Middle frontal gyrus (tissue), 1 donor: ENCODE measurements around the gene WDR6.
A peak's percentile ranks its signal among the peaks of the same experiment; 100 is the strongest.

ENCODE experiments used
- DNase-seq: peaks from one replicate; pipeline ENCODE4 v3.0.0-alpha.2; 2015; ENCODE audit warnings: low spot score; ENCODE audit errors: extremely low spot score

WDR6 gene, protein sequence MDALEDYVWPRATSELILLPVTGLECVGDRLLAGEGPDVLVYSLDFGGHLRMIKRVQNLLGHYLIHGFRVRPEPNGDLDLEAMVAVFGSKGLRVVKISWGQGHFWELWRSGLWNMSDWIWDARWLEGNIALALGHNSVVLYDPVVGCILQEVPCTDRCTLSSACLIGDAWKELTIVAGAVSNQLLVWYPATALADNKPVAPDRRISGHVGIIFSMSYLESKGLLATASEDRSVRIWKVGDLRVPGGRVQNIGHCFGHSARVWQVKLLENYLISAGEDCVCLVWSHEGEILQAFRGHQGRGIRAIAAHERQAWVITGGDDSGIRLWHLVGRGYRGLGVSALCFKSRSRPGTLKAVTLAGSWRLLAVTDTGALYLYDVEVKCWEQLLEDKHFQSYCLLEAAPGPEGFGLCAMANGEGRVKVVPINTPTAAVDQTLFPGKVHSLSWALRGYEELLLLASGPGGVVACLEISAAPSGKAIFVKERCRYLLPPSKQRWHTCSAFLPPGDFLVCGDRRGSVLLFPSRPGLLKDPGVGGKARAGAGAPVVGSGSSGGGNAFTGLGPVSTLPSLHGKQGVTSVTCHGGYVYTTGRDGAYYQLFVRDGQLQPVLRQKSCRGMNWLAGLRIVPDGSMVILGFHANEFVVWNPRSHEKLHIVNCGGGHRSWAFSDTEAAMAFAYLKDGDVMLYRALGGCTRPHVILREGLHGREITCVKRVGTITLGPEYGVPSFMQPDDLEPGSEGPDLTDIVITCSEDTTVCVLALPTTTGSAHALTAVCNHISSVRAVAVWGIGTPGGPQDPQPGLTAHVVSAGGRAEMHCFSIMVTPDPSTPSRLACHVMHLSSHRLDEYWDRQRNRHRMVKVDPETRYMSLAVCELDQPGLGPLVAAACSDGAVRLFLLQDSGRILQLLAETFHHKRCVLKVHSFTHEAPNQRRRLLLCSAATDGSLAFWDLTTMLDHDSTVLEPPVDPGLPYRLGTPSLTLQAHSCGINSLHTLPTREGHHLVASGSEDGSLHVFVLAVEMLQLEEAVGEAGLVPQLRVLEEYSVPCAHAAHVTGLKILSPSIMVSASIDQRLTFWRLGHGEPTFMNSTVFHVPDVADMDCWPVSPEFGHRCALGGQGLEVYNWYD

DNA sequence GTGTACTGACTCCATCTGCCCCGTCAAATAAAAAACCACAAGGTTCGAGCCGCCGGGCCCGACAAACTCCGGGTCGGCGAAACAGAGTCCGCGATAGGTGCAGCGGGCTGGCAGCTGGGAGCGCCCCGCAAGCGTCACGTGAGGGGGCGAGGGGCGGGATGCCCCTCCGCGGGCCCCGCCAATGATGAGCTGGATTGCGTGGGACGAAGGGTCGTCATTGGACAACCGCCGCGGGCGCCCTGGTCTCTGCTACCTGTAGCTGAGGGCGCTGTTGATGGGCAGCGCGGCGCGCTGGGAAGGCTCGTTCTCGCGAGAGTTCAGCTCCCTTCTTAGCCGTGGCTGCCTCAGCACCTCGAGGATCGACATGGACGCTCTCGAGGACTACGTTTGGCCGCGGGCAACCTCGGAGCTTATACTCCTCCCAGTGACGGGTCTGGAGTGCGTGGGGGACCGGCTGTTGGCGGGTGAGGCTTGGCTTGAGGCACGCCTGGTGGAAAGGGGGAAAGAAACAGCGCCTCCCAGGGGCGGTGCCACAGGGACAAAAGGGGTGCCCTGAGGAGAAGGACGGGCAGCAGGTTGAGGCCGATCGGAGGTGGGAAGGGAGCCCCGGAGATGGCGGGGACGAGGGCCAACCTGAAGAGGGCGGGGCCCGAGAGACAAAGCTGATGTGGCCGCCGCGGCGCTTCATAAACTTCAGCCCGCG, at the start of gene WDR6:
Gene WDR6 (plus strand): TSS at position 324 of the 703 bp plus-strand sequence. CDS start 41 bp downstream, at position 365.
- peak; percentile 89 for DNase-seq

DNA sequence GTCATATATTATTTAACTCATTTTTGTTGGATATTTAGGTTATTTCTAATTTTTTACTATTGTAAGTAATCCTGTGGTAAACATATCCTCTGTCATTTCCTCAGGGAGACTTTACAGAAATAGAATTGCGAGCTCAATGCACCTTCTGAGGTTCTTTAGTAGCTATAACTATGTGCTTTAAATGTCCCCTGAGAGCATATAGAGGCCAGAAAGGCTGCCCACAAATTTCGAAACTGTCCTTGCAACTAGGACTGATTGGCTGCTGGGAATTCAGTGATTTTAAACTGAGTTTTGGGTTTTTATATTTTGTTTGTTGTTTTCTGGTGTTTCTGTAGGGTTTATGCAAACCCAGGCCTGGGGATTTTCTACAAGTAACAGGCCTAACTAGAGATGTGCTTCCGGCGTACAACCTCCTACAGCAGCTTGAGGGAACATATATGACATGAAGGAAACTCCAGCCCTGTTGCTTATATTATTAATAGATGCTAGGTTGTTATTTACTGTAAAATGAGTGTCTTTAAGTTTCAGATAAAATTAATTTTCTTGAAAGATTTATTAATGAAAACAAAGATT, 46.3 kb upstream of the WDR6 start:
- DNase-seq, result no peak

DNA sequence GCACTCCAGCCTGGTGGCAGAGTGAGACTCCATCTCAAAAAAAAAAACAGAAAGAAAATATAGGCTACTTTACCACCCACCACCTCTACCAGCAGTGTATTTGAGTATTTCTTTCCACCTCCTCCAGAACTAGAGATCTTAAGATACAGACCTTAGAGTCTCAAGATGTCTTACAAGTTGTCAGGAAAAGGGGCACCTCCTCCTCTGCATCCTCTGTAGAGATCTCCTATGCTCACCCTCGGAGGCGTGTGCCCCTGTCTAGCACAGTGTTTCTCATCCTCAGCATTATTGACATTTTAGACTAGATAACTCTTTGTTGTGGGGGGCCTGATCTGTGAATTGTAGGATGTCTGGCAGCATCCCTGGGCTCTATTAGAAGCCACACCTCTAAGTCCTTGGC, 44.9 kb upstream of the WDR6 start:
- no peak for DNase-seq

DNA sequence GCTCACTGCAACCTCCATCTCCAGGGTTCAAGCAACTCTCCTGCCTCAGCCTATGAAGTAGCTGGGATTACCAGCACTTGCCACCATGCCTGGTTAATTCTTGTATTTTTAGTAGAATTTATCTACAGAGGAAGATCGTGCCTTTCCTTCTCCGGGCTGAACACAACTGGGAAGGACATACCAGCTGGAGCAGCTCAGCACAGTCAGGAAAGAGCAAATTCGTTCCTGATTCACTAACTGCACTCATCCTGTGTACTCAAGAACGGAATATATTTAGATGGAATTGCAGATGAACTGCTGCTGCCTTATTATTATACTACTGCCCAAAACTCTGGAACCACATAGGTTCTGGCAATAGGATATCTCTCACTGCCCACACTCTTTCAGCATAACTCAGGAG, 44.3 kb upstream of the WDR6 start:
- DNase-seq, result no peak

DNA sequence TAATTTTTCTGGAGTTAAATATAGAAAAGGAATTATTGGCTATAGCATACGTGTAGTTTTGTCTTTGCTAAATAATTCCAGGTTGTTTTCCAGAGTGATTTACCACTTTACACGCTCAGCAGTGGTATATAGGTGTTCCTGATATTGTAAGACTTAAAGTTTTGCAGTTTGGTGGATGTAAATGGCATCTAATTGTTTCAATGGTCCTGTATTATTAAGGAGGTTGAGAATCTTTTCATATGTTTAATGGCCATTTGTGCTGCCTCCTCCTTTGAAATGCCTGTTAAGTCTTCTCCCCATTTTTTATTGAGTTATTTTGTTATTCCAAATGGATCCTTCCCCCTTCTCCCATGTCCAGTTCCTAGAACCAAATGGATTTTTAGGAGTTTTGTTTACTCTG, 43.6 kb upstream of the WDR6 start:
- no peak for DNase-seq

DNA sequence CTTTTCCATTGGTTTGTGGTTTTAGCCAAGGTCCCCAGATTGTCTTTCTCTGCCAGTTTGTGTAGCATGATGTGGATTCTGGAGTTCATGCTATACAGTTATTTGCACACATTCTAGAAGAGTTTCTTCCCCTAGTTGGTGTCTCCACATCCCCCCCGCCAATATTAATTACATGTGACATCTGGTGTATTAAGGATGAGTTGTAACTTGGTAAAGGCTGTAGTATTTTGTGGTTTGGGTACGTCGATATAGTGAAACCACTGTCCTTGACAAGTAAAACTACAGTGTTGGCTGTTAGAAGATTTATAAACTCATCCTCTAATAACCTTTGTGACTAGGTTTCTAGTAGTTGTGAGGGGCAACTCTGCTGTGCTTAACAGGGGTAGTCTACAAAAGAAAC, 40.8 kb upstream of the WDR6 start:
- DNase-seq, result no peak

DNA sequence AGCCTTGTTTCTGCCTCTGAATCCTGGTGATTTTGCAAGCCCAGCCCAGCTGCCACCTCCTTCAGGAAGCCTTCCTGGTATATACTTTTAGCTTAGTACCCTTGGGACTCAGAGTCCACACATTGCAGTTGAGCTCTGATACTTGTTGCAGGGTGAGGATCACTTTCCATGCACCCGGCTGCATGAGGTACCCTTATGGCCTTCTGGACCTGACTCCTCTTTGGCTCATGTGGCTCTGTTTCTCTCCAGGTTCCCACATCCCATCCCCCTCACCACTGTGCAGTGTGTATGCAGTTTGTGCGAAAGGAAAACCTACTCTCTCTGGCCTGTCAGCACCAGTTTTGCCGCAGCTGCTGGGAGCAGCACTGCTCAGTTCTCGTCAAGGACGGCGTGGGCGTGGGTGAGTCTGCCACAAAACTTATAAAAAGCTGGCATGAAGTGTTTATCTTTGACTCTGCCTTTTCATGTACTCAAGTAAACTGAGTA, 40.3 kb upstream of the WDR6 start:
- no peak for DNase-seq

DNA sequence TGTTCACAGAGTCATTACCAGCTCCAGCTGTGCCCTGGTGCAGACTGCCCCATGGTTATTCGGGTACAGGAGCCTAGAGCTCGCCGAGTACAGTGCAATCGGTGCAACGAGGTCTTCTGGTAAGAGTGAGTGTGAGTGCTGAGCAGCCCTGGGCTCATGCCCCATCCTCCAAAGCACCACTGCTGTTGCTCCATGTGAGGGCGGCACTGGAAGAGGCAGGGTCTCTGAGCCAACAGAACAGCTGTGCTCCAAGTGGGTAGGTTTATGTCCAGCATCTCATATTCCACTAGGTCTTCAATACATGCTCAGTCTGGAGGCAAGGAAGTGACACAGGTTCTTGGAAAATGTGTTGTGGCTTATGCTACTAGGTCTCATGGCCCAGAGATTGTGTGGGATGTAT, 36.6 kb upstream of the WDR6 start:
- no peak for DNase-seq

DNA sequence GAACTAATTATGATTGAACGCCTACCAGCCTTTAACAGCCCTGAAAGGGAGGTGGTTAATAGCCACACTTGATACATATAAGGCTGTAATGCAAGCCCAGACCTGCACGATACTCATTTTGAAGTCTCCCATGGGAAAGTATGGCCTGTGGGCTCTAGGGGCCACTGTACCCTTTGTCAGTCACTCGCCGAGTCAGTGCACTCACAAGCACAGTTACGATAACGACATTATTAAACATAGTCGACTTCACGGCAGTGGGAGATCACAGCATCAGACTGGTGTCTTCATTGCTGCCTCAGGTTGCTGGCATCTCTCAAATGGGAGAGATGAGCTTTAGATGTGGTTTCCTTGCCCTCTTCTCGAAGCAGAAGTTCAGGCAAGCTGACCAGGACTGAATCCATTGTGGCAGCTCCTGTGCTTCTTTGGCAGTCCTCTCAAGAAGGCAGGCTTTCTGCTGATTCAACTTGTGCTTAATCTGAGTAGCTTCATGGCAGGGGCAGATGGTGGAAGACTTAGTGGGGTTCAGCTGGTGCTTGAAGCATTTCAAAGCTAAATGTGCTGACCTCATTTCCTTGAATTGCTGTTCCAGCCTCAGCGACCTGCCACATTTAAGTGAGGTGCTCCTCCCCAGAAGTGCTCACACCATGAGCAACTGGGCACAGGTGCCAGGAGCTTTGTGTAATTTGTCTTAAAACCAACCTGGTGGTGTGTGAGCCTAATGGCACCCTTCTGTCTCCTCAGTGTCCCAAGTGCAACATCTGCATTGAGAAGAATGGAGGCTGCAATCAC, 32.9 kb upstream of the WDR6 start:
- no peak for DNase-seq

DNA sequence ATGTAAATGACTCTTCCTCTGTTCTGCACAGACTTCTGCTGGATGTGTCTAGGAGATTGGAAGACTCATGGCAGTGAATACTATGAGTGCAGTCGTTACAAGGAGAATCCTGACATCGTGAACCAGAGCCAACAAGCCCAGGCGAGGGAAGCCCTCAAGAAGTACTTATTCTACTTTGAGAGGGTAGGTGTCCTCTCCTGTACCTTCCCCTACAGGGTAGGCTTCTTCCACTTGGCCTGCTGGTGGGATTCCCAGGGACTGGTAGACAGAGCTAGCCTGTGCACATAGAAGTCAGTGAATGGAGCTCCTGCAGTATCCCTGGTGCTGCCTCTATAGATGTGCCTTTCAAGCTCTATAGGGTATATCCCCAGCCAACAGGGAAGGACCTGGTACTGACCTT, 27.7 kb upstream of the WDR6 start:
- no peak for DNase-seq

DNA sequence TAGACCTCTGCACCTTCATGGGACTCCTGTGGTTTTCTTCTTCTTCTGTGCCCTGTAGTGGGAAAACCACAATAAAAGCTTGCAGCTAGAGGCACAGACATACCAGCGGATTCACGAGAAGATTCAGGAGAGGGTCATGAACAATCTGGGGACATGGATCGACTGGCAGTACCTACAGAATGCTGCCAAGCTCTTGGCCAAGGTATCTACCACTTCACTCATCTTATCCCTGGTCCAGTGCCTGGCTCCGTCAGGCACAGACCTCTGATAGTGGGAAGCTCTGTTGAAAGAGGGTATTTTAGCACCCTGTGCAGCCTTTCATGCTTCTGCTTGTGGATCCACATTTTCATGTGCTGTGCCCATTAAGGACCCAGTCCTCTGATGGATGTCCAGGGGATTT, 26.9 kb upstream of the WDR6 start:
- no peak for DNase-seq

DNA sequence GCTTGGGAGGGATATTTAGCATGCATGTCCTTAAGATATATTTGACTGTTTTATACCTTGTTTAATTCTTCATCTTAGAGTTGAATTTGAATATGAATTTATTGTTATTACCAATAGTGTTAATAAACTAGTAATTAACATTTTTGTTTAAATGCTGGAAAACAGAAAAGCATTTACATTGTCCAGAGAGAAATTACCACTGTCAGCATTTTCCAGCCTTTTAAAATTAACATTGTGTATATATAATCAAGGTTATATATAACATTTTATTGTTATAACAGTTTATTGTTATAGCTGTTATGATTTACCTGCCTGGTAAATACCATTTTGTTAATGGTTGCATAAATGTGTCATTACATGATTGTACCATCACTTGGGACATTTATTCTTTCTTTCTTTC, 25.2 kb upstream of the WDR6 start:
- DNase-seq, result no peak

DNA sequence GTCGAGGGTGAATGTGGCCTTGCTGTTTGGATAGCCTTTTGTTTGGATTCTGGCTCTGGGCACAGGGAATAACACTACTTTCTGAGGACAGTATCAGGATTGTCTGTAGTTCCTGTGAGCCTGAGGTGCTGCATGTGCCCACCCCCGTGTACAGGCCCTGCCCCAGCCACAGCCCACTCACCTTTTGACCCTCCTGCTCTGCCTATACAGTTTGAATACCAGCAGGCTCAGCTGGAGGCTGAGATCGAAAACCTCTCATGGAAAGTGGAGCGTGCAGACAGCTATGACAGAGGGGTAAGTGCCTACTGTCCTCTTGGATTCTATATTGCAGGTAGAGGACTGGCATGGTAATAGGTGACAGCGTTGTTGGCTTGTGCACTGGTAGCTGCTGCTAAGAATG, 24.5 kb upstream of the WDR6 start:
- DNase-seq, result no peak

DNA sequence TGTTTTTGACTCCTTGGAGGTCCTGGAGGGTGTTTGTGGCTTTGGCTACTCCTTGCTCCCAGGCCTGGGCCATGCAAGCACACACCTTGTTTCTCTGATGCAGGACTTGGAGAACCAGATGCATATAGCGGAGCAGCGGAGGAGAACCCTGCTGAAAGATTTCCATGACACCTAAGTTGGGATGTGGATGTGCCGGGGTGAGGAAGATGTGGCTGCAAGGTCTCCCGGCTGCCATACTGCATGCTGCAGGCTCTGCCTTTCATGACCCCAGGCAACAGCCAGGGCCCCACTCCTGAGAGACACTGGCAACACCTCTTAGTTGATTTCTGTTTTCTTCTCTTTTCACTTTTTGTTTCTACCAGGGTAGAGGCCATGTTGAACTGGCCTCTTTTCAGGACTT, 24.1 kb upstream of the WDR6 start:
- no peak for DNase-seq

DNA sequence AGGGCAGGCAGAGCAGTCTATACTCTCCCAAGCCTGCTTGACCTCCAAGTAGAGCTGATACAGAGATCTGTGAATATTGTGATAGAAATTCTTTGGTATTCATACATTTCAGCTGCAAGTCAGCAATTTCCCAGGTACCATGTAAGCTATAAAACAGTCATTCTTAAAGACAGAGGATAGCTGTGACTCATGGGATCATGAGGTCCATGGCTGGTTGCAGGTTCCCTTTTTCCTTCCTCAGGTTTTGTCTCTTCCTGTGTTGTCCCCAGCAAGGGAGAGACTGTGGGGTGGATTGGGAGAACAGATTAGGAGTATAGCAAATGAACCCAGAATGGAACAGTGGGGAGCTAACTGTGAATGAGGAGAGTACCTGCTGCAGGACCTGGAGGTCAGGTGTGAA, 22.5 kb upstream of the WDR6 start:
- DNase-seq, result no peak

DNA sequence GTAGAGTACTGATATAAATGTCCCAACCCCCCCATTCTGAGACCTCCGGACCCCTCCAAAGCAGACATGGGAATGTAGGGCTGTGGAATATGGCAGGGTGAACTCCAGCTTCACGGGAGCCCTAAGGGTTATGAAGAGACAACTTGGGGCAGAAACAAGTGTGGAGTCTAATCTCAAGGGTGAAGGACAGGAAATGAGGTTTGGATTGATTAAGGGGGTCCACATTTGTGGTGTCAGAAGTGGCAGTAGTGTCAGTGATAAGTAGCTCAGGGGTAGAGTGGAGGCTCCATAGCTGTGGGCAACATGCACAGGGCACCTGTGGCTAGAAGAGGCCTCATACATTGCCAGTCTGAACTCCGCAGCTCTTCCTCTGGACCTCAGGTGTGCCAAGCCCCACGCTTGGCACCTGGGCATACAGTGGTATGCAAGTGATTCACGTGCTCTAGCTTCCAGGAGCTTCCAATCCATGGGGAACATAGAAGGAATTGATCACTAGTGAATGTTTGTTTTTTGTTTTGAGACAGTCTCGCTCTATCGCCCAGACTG, 21.3 kb upstream of the WDR6 start:
- no peak for DNase-seq

DNA sequence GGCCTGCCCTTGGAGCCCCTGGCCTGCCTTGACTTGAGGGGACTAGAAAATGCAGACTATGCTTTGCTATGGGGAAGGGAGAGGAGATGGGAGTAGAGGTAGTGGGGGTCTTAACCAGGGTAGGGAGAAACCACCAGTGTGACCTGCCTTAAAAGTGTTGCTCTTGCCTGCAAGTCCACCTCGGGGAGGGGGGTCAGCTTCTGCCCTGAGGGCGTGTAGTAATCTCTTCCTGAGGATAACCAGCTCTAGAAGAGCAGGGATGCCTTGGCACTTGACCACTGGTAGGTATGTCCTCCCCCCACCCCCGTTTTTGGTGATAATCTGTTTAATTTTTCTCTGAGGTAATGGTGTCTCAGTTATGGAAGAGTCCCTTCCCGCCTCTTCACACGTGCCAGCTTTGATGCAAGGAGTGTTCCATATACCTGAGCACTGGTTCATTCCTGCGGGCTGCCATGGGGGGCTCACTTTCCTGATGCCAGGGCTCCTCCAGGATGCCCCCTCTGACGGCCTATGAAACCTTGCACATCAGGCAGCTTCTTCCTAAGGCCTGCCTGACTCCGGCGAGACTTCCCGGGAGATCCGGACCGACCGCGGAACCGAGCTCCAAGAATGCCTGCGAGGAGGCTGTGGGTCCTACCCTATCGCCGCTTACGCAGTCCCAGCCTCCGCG, 17.9 kb upstream of the WDR6 start:
- DNase-seq, result no peak

DNA sequence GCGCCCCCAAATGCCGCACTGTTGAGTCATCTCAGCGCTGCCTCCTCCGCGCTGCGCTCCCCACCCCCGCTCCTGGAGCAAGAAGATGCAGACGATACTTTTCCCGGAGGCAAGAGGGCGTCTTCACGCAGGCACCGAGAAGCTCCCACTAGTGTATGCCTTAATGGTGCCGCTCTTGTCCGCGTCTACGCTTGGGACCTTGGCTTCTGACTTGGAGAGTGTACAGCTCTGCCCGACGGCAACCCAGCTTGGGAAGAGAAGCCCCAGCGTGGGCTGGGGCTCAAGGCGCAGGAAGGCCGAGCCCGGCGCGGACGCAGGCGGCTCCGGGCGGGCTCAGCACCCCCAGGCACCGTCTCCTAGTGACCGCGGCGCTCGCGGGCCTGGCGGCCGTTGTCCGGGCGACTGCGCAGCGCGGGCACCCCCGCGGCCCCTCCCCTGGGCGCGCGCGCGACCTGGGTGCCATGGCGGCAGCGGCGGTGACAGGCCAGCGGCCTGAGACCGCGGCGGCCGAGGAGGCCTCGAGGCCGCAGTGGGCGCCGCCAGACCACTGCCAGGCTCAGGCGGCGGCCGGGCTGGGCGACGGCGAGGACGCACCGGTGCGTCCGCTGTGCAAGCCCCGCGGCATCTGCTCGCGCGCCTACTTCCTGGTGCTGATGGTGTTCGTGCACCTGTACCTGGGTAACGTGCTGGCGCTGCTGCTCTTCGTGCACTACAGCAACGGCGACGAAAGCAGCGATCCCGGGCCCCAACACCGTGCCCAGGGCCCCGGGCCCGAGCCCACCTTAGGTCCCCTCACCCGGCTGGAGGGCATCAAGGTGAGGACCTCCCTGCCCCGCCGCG, 17.2 kb upstream of the WDR6 start, which contains the start of gene P4HTM:
Gene P4HTM (plus strand): TSS at position 446 of the 840 bp plus-strand sequence. CDS start 16 bp downstream, at position 462.
- peak; percentile 61 for DNase-seq
